Mesothelial cell of epicardium (in vitro differentiated cells): ENCODE measurements around the gene UCP3. TPM values are rescaled to one million over a fixed set of nuclear protein-coding genes. Genes with fewer than 3 reads are reported as not detected.

ENCODE experiments used
- DNase-seq, 2 experiments: peaks; one replicate each; pipeline ENCODE4 v3.0.0; 2021; ENCODE audit warnings: low spot score in 2 of 2; ENCODE audit not compliant: unreplicated experiment in 2 of 2
- H3K27ac Mint-ChIP-seq: 2 replicates; pipeline ENCODE4 v1.8.0; 2021; ENCODE audit warnings: mixed read lengths
- H3K27me3 Mint-ChIP-seq: 2 replicates; pipeline ENCODE4 v1.8.0; 2021; ENCODE audit warnings: low read depth, mixed read lengths
- H3K36me3 Mint-ChIP-seq: 2 replicates; pipeline ENCODE4 v1.8.0; 2021; ENCODE audit warnings: mixed read lengths
- H3K4me1 Mint-ChIP-seq: 2 replicates; pipeline ENCODE4 v1.8.0; 2021; ENCODE audit warnings: mixed read lengths
- H3K4me3 Mint-ChIP-seq: 2 replicates; pipeline ENCODE4 v1.8.0; 2021; ENCODE audit warnings: mild to moderate bottlenecking, moderate library complexity, mixed read lengths
- H3K9me3 Mint-ChIP-seq: 2 replicates; pipeline ENCODE4 v1.8.0; 2021; ENCODE audit warnings: mixed read lengths
- CTCF ChIP-seq: fragments of 200-600 bp; sonication (generic); IDR thresholded peaks from one replicate; pipeline ENCODE4 v1.5.0; 2021; ENCODE audit warnings: antibody characterized with exemption; ENCODE audit not compliant: unreplicated experiment
- total RNA-seq: library from RNA; stranded (reverse); gene quantifications from 3 replicates; pipeline ENCODE4 v1.2.1, GENCODE V29; 2021

Gene UCP3
- total RNA-seq, 1 donor from 2014 or later: 5.8 TPM

GRCh38 chr11:74044538-74044937 is 35.7 kb upstream of the UCP3 start:
- peaks cover 45% of the 10 kb centered on the region for H3K36me3 Mint-ChIP-seq
- peaks cover 4% of the 10 kb centered on the region for H3K9me3 Mint-ChIP-seq
- no peak overlapping the region for H3K4me3 Mint-ChIP-seq
- H3K4me1 Mint-ChIP-seq: no peaks in the 10 kb centered on the region
- H3K27ac Mint-ChIP-seq: no peak overlapping the region
- TF ChIP-seq CTCF: no peak
- no peak for DNase-seq
- H3K27me3 Mint-ChIP-seq: no peaks in the 10 kb centered on the region

GRCh38 chr11:74043450-74043849 is 34.6 kb upstream of the UCP3 start:
- no peak overlapping the region for H3K4me3 Mint-ChIP-seq
- H3K4me1 Mint-ChIP-seq: no peaks in the 10 kb centered on the region
- TF ChIP-seq CTCF: peak; percentile 49
- H3K27ac Mint-ChIP-seq: no peak overlapping the region
- H3K36me3 Mint-ChIP-seq: peaks cover 53% of the 10 kb centered on the region
- H3K27me3 Mint-ChIP-seq: no peaks in the 10 kb centered on the region
- DNase-seq: no peak
- H3K9me3 Mint-ChIP-seq: peaks cover 4% of the 10 kb centered on the region

GRCh38 chr11:74037309-74037708 is 28.4 kb upstream of the UCP3 start:
- no peaks in the 10 kb centered on the region for H3K4me1 Mint-ChIP-seq
- no peak for TF ChIP-seq CTCF
- H3K27ac Mint-ChIP-seq: no peak overlapping the region
- no peak overlapping the region for H3K4me3 Mint-ChIP-seq
- H3K36me3 Mint-ChIP-seq: peaks cover 44% of the 10 kb centered on the region
- H3K9me3 Mint-ChIP-seq: no peaks in the 10 kb centered on the region
- DNase-seq: no peak
- no peaks in the 10 kb centered on the region for H3K27me3 Mint-ChIP-seq

GRCh38 chr11:74035264-74035663 is 26.4 kb upstream of the UCP3 start:
- peaks cover 30% of the 10 kb centered on the region for H3K36me3 Mint-ChIP-seq
- no peak for DNase-seq
- TF ChIP-seq CTCF: no peak

GRCh38 chr11:74033046-74033445 is 24.2 kb upstream of the UCP3 start:
- no peak for TF ChIP-seq CTCF
- no peak for DNase-seq
- H3K27me3 Mint-ChIP-seq: no peaks in the 10 kb centered on the region
- H3K4me1 Mint-ChIP-seq: no peaks in the 10 kb centered on the region
- H3K4me3 Mint-ChIP-seq: no peak overlapping the region
- peaks cover 24% of the 10 kb centered on the region for H3K36me3 Mint-ChIP-seq
- no peaks in the 10 kb centered on the region for H3K9me3 Mint-ChIP-seq
- H3K27ac Mint-ChIP-seq: no peak overlapping the region

More at GRCh38 chr11:74035264-74035663, 26.4 kb upstream of the UCP3 start:
- no peaks in the 10 kb centered on the region for H3K27me3 Mint-ChIP-seq
- no peaks in the 10 kb centered on the region for H3K4me1 Mint-ChIP-seq
- no peak overlapping the region for H3K27ac Mint-ChIP-seq
- no peaks in the 10 kb centered on the region for H3K9me3 Mint-ChIP-seq
- no peak overlapping the region for H3K4me3 Mint-ChIP-seq
